Upper lobe of right lung (tissue), 1 donor: Measurements from ENCODE around the gene SSX4B. TPM values are rescaled to one million over a fixed set of nuclear protein-coding genes. Genes with fewer than 3 reads are reported as not detected.
"Not testable (repeated sequence)": the region's sequence is repeated elsewhere in the genome, so short reads cannot be mapped to it uniquely, and the experiment has no call there.

Source experiments
- ATAC-seq: fragments of 200-7000 bp; cut with Tn5 transposase; one replicate; pipeline ENCODE4 v1.9.1; 2020; ENCODE audit warnings: mild to moderate bottlenecking, moderate library complexity
- DNase-seq: peaks from one replicate; pipeline ENCODE4 v3.0.0-alpha.2; 2020
- H3K27ac ChIP-seq: fragments of 200-600 bp; one replicate; pipeline ENCODE4 v1.8.0; 2022
- H3K27me3 ChIP-seq: fragments of 200-600 bp; one replicate; pipeline ENCODE4 v1.8.0; 2022; ENCODE audit warnings: mild to moderate bottlenecking
- H3K36me3 ChIP-seq: fragments of 200-600 bp; one replicate; pipeline ENCODE4 v1.8.0; 2022
- H3K4me1 ChIP-seq: fragments of 200-600 bp; one replicate; pipeline ENCODE4 v1.8.0; 2022
- H3K4me3 ChIP-seq: fragments of 200-600 bp; one replicate; pipeline ENCODE4 v1.8.0; 2022; ENCODE audit warnings: mild to moderate bottlenecking
- H3K9me3 ChIP-seq: fragments of 200-600 bp; one replicate; pipeline ENCODE4 v1.8.0; 2022
- intact Hi-C: fragments of 100-400 bp; cut with DNase I; formaldehyde crosslinking; loops from one replicate; pipeline ENCODE4 v1.11.0; 2022
- total RNA-seq: library from RNA; stranded (reverse); fragmentation: NEBNext Ultra II Directional; extraction: Animal tissue kit (Norgen Biotek cat#: 25700); gene quantifications from one replicate; pipeline ENCODE4 v1.2.1, GENCODE V29; 2021
- TF ChIP-seq, protein P1 (sequence below): fragments of 200-600 bp; IDR thresholded peaks from one replicate; pipeline ENCODE4 v1.8.0; 2022; ENCODE audit warnings: antibody characterized with exemption
- donor health status: DM: no; HTN: yes; CAD: no; lungs with severe emphysema.

Gene SSX4B
- total RNA-seq, 1 donor from 2014 or later: not detected

DNA sequence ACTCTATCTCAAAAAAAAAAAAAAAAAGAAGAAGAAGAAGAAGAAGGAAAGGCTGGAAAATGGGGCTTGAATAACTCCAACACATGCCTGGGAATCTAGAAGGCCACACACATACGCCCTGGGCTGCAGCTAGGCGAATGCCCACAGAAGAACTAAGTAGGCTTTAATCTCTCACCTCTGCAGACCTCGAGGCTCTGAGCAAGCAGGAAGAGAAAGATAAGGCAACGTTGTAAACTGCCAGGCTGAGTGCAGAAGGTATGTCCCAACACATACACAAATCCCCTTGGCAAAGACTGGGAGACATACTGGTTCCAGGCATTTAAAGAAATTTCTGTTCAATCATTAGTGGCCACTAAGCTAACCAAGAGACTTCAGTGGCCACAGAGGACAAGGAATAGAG is 39.9 kb upstream of the SSX4B start:
- ATAC-seq: no peak
- TF ChIP-seq, protein P1, sequence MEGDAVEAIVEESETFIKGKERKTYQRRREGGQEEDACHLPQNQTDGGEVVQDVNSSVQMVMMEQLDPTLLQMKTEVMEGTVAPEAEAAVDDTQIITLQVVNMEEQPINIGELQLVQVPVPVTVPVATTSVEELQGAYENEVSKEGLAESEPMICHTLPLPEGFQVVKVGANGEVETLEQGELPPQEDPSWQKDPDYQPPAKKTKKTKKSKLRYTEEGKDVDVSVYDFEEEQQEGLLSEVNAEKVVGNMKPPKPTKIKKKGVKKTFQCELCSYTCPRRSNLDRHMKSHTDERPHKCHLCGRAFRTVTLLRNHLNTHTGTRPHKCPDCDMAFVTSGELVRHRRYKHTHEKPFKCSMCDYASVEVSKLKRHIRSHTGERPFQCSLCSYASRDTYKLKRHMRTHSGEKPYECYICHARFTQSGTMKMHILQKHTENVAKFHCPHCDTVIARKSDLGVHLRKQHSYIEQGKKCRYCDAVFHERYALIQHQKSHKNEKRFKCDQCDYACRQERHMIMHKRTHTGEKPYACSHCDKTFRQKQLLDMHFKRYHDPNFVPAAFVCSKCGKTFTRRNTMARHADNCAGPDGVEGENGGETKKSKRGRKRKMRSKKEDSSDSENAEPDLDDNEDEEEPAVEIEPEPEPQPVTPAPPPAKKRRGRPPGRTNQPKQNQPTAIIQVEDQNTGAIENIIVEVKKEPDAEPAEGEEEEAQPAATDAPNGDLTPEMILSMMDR: no peak
- no peaks in the 10 kb centered on the region for H3K36me3 ChIP-seq
- intact Hi-C loops: no loop called here
- no peak overlapping the region for H3K4me3 ChIP-seq
- no peaks in the 10 kb centered on the region for H3K4me1 ChIP-seq
- no peak overlapping the region for H3K27ac ChIP-seq
- H3K9me3 ChIP-seq: no peaks in the 10 kb centered on the region
- no peaks in the 10 kb centered on the region for H3K27me3 ChIP-seq
- no peak for DNase-seq

DNA sequence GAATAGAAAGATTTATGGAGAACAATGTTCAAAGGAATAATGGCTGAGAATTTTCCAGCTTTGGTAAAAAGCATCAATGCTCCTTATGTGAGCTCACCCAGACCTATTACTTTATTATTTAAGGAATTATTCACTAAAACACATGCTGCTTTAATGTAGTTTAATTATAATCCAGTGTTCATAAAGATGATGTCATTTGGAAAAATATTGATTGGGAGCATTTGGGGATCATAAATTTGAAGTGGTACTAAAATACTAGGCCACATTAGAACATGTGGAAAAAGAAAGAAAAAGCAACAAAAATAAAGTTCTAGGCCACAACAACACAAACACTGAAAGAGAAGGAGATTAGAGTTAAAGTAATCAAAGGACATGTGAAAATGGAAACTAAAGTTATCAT is 38.3 kb upstream of the SSX4B start:
- H3K9me3 ChIP-seq: no peaks in the 10 kb centered on the region

DNA sequence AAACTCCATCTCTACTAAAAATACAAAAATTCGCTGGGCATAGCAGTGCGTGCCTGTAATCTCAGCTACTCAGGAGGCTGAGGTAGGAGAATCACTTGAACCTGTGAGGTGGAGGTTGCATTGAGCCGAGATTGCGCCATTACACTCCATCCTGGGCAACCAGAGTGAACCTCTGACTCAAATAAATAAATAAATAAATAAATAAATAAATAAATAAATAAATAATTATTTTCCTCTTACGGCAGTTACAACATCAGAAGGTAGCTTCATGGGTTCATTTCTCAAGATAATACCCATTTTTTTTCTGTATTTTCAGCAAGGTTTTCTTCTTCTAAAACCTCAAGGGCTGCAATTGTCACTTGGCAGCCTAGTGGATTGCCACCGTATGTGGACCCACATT is 35.4 kb upstream of the SSX4B start:
- ATAC-seq, H3K4me1 ChIP-seq, H3K4me3 ChIP-seq, DNase-seq, H3K27me3 ChIP-seq, H3K27ac ChIP-seq, H3K36me3 ChIP-seq, intact Hi-C loops, H3K9me3 ChIP-seq: not testable (repeated sequence)

More for the DNA sequence above, 38.3 kb upstream of the SSX4B start:
- ATAC-seq (no peak), DNase-seq (no peak)
- Histone ChIP-seq H3K4me1 (no peaks in the 10 kb centered on the region), H3K4me3 (no peak overlapping the region), H3K36me3 (no peaks in the 10 kb centered on the region), H3K27me3 (no peaks in the 10 kb centered on the region), H3K27ac (no peak overlapping the region)
- intact Hi-C loops: no loop called here
- TF ChIP-seq, protein P1: no peak

DNA sequence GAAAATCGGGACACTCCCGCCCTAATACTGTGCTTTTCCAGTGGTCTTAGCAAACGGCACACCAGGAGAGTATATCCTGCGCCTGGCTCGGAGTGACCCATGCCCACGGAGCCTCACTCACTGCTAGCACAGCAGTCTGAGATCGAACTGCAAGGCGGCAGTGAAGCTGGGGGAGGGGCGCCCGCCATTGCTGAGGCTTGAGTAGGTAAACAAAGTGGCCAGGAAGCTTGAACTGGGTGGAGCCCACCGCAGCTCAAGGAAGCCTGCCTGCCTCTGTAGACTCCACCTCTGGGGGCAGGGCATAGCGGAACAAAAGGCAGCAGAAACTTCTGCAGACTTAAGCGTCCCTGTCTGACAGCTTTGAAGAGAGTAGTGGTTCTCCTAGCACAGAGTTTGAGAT is 22.0 kb upstream of the SSX4B start:
- H3K27ac ChIP-seq, H3K4me3 ChIP-seq, intact Hi-C loops, H3K36me3 ChIP-seq, H3K4me1 ChIP-seq, DNase-seq, ATAC-seq, H3K9me3 ChIP-seq, H3K27me3 ChIP-seq: not testable (repeated sequence)

DNA sequence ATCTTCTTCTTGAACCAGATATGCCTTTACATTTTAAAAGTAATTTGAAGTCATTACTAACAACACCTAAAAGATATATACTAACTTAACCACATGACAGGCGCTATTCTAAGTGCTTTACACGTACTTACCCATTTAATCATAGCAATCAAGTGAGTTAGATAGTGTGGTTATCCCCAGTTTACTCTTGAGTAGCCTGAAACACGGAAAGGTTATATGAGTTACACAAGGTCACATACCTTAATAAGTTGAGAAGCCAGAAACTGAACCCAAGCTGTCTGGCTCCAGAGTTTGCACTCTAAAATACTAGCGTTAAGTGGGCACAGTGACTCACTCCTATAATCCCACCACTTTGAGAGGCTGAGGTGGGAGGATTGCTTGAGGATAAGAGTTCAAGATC is 18.4 kb upstream of the SSX4B start:
- H3K27me3 ChIP-seq, H3K4me1 ChIP-seq, intact Hi-C loops, H3K9me3 ChIP-seq, ATAC-seq, H3K36me3 ChIP-seq, H3K27ac ChIP-seq, H3K4me3 ChIP-seq, DNase-seq: not testable (repeated sequence)

DNA sequence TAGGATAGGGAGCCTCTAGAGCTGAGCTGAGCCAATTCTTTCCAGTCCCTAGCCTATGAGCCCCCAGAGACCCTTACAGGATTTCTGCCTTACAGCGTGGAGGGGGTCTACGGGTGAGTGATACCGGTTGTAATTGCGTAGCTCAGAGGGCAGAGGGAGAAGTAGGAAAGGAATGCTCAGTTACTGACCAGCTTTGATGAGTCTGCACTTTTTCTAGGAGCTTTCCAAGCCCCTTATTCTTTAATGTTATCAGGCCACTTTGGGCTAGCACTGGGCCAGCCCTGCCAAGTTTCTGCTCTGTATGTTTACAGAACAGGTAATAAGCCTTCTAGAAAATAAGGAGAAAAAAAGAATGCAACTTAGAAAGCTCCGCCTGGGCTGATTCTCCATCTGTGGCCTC is 17.8 kb upstream of the SSX4B start:
- H3K9me3 ChIP-seq, H3K36me3 ChIP-seq, H3K4me1 ChIP-seq, H3K4me3 ChIP-seq, ATAC-seq, intact Hi-C loops, H3K27ac ChIP-seq, H3K27me3 ChIP-seq, DNase-seq: not testable (repeated sequence)

DNA sequence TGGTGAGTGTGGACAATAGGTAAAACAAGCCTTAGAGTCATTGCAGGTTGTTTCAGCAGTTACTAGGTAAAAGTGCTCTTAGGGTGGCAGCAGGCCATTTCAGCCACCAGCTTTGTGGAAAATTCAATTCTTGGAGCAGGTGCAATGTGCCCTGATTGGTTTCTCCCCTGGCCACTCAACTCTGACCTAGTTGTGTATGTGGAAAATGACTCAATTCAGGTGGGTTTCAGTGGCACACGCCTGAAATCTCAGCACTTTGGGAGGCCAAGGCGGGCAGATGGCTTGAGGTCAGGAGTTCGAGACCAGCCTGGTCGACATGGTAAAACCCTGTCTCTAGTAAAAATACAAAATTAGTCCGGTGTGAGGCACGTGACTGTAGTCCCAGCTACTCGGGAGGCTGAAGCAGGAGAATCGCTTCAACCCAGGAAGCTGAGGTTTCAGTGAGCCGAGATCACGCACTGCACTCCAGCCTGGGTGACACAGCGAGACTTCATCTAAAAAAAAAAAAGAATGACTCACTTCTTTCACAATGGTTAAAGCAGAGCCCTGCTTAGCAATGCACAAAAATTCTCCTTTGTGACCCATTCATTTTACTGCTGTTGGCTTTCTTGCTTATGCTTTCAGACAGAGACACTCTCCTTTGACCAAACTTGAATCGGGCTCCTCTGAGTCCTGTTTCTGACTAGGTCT is 15.4 kb upstream of the SSX4B start:
- H3K27ac ChIP-seq, H3K9me3 ChIP-seq, H3K36me3 ChIP-seq, H3K4me1 ChIP-seq, H3K4me3 ChIP-seq, DNase-seq, ATAC-seq, intact Hi-C loops, H3K27me3 ChIP-seq: not testable (repeated sequence)

DNA sequence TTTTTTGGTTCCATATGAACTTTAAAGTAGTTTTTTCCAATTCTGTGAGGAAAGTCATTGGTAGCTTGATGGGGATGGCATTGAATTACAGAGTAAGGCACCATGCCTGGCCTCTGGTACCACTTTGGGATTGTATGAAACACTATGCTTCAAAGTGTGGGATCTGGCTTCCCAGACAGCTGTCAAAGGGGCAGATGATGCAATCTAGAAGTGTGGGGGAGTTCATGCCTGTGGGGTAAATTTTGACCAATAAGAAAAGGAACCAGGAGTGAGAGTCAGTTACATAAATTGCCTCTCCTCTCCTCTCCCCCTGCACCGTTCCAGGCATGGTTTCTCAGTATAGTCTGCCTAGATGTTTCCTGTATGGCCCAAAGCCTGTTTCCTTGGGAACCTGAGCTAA is 13.9 kb downstream of the SSX4B start:
- H3K27ac ChIP-seq, H3K4me1 ChIP-seq, intact Hi-C loops, H3K27me3 ChIP-seq, DNase-seq, ATAC-seq, H3K4me3 ChIP-seq, H3K36me3 ChIP-seq, H3K9me3 ChIP-seq: not testable (repeated sequence)

DNA sequence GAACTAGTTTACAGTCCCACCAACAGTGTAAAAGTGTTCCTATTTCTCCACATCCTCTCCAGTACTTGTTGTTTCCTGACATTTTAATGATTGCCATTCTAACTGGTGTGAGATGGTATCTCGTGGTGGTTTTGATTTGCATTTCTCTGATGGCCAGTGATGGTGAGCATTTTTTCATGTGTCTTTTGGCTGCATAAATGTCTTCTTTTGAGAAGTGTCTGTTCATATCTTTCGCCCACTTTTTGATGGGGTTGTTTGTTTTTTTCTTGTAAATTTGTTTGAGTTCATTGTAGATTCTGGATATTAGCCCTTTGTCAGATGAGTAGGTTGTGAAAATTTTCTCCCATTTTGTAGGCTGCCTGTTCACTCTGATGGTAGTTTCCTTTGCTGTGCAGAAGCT is 14.8 kb downstream of the SSX4B start:
- intact Hi-C loops, H3K9me3 ChIP-seq, H3K27me3 ChIP-seq, H3K4me3 ChIP-seq, DNase-seq, ATAC-seq, H3K36me3 ChIP-seq, H3K4me1 ChIP-seq, H3K27ac ChIP-seq: not testable (repeated sequence)

DNA sequence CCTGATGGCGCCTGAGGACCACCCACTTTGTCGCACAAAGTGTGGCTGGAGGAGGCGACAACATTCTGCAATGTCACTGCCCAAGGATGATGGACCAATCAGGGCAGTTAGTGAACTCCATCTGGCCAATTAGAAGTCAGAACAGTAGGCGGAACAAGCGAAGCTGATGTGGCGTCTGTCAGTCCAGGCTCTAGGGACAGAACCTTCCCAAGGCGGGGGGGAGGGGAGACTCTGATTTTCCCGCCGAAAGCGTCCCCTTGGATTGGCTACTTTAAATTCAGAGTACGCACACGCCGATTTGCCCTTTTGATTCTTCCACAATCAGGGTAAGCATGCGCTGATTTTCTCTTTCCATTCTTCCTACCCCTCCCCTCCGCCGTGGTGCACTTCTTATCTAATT is 28.5 kb downstream of the SSX4B start, which contains the start of gene SSX4:
Gene SSX4 (plus strand): TSS at position 301 of the 400 bp plus-strand sequence. CDS start 515 bp downstream, outside the sequence.
- H3K4me1 ChIP-seq, H3K27ac ChIP-seq, H3K36me3 ChIP-seq, intact Hi-C loops, DNase-seq, ATAC-seq, H3K9me3 ChIP-seq, H3K27me3 ChIP-seq, H3K4me3 ChIP-seq: not testable (repeated sequence)

DNA sequence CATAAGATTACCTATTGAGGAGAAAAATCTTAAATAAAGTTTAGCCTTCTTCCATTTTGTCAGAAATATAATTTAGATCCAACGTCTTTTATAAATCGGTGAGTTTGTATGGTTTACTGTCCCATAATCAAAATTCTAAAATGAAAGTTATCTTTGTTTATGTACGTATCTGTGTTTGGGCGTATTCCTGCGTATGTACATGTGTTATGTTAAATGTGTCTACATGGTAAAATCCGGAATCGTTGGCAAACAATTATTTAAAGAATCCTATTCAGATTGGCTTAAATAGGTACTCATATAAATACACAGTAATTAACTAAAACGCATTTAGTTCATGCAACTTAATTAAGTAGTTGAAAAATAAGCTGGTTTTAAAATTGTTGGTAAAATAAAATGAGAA is 41.4 kb downstream of the SSX4B start:
- H3K27ac ChIP-seq, H3K9me3 ChIP-seq, DNase-seq, H3K4me1 ChIP-seq, H3K27me3 ChIP-seq, intact Hi-C loops, H3K4me3 ChIP-seq, ATAC-seq, H3K36me3 ChIP-seq: not testable (repeated sequence)

DNA sequence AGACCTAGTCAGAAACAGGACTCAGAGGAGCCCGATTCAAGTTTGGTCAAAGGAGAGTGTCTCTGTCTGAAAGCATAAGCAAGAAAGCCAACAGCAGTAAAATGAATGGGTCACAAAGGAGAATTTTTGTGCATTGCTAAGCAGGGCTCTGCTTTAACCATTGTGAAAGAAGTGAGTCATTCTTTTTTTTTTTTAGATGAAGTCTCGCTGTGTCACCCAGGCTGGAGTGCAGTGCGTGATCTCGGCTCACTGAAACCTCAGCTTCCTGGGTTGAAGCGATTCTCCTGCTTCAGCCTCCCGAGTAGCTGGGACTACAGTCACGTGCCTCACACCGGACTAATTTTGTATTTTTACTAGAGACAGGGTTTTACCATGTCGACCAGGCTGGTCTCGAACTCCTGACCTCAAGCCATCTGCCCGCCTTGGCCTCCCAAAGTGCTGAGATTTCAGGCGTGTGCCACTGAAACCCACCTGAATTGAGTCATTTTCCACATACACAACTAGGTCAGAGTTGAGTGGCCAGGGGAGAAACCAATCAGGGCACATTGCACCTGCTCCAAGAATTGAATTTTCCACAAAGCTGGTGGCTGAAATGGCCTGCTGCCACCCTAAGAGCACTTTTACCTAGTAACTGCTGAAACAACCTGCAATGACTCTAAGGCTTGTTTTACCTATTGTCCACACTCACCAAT is 43.9 kb downstream of the SSX4B start:
- not testable (repeated sequence) for ATAC-seq

More for the DNA sequence above, 43.9 kb downstream of the SSX4B start:
- DNase-seq, H3K4me1 ChIP-seq, H3K27me3 ChIP-seq, intact Hi-C loops, H3K27ac ChIP-seq, H3K36me3 ChIP-seq, H3K9me3 ChIP-seq, H3K4me3 ChIP-seq: not testable (repeated sequence)
